ENCODE results near the gene POU2F2.
A peak's percentile ranks its signal among the peaks of the same experiment; 100 is the strongest.
"Not testable (repeated sequence)": the region's sequence is repeated elsewhere in the genome, so short reads cannot be mapped to it uniquely, and the experiment has no call there.

POU2F2 gene

GRCh38 chr19:42053037-42053935 lies 79.0 kb downstream of the POU2F2 start:
- DNase-seq: no peak

- DNase-seq: peak; percentile 45
Observed at GRCh38 chr19:42052241-42052863, 79.9 kb downstream of the POU2F2 start.

GRCh38 chr19:42051166-42052115 lies 80.8 kb downstream of the POU2F2 start:
- no peak for DNase-seq

- no peak for DNase-seq
Observed at GRCh38 chr19:42048992-42049391, 83.3 kb downstream of the POU2F2 start.

- no peak for DNase-seq
Observed at GRCh38 chr19:42045575-42045974, 86.7 kb downstream of the POU2F2 start.

- no peak for DNase-seq
Observed at GRCh38 chr19:42042455-42043170, 89.6 kb downstream of the POU2F2 start.

GRCh38 chr19:42040491-42040890 lies 91.8 kb downstream of the POU2F2 start:
- not testable (repeated sequence) for DNase-seq

- no peak for DNase-seq
Observed at GRCh38 chr19:42040031-42040430, 92.2 kb downstream of the POU2F2 start.

- no peak for DNase-seq
Observed at GRCh38 chr19:42038666-42039065, 93.6 kb downstream of the POU2F2 start.

GRCh38 chr19:42037649-42038048 lies 94.6 kb downstream of the POU2F2 start:
- DNase-seq: no peak

Measured in eye (tissue), 1 donor.